Cardiac septum (tissue), 1 donor: ENCODE results near the gene STK40. TPM values are rescaled to one million over a fixed set of nuclear protein-coding genes. Genes with fewer than 3 reads are reported as not detected.

Source experiments
- DNase-seq: peaks from one replicate; pipeline ENCODE4 v3.0.0-alpha.2; 2020; ENCODE audit warnings: low spot score
- intact Hi-C: fragments of 100-400 bp; cut with DNase I; formaldehyde crosslinking; loops from one replicate; pipeline ENCODE4 v1.14.0; 2022
- total RNA-seq: library from RNA; stranded (reverse); fragmentation: NEBNext Ultra II Directional; extraction: Animal tissue kit (Norgen Biotek cat#: 25700); gene quantifications from one replicate; pipeline ENCODE4 v1.2.1, GENCODE V29; 2021
- donor health status: DM: no; HTN: no; CAD: no.

STK40 gene
- total RNA-seq, 1 donor from 2014 or later, result 75.5 TPM

DNA sequence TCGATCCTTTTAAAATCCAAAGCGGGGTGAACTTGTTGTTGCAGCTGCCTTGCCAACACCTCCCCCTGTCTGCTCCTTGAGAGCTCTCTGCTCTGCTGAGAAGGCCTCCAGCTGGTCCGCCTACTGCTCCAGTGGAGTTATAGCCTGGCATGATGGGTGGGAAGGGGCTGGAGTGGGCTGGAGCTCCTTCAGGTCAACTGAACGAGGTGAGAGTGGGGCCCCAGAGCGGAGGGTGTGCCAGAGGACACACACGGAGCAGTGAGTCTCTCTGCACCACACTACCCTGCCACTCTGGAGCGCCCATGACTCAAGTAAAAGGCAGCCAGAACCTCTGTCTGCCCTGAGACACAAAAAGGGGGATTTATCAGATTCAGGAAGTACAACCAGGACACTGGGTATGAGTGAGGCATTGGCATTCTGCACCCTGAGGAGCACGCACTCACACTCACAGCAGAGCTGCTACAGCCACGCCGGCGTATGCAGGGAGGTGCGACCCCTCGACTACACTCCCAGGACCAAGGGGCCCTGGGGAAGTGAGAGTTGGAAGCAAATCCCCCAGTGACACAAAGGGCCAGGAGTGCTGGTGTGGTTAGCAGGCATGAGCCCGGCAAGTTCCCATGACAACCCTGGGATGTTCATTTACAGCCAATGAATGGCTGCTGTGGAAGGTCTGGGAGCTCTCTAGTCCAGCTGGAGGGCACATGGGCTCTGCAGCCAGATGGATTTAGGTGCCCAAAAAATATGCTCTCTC, 34.3 kb downstream of the STK40 start:
- intact Hi-C loops, result no loop called here
- no peak for DNase-seq

DNA sequence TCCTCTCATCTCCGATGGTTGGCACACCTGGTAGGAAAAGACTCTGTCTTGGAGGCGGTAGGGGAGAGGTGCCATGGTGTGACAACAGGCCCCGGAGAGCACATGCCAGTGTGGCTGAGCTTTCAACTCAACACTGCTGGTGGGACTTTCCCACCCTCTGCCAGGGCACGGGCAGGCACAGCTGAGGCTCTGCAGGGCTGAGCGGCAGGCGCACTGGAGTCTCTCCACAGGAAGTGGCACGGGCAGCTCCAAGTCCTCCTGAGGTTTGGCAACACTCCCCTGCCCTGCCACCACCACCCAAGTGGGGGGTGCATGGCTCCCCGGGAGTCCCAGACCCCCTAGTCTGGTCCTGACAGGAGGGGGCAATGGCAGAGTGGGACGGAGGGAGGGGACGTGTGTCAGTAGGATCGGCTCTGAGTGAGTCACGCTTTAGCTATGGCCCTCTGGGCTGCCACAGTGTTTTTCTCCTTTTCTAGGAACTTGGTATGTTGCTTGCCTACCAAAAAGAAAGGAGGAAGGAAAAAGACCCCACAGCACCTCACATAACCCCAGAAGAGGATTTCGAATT, 35.0 kb downstream of the STK40 start:
- intact Hi-C loops, result no loop called here
- DNase-seq, result no peak

DNA sequence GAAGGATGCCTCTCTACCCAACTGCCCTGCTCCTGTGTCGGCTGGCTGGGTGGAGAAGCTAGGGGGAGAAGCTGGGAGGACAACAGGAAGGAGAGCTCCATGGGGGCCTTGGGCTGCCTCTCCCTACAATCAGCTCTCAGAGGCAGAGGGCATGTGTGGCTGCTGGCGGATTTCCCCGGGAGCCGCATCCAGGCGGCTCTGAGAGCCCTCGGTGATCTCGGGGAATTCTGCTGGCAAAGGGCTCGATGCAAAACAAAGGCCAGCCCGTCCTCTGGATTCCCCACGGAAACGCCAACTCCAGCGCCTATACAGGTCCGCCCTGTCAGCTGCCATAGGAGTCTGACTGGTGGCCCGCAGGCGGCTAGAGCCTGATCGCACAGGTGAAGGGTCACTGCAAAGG, 35.9 kb downstream of the STK40 start:
- intact Hi-C loops, result no loop called here
- no peak for DNase-seq

DNA sequence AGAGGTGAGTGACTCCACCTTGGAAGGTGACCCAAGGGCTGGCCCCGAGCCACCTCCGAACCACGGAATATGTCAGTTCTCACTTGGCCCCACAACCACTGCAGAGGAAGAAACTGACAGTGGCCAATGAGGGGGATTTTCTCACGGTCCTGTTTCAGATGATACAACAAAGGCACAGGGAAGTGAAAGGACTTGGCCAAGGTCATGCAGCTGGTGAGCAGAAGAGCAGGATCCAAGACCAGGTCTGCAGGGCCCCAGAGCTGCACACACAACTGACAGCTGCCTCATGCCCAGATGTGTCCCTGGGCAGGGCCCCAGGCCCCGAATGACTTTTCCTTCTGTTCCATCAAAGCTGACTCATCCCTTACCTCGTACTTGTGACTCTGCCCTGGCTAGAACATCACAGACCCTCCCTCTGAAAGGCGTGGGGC, 36.5 kb downstream of the STK40 start:
- intact Hi-C loops, result no loop called here

DNA sequence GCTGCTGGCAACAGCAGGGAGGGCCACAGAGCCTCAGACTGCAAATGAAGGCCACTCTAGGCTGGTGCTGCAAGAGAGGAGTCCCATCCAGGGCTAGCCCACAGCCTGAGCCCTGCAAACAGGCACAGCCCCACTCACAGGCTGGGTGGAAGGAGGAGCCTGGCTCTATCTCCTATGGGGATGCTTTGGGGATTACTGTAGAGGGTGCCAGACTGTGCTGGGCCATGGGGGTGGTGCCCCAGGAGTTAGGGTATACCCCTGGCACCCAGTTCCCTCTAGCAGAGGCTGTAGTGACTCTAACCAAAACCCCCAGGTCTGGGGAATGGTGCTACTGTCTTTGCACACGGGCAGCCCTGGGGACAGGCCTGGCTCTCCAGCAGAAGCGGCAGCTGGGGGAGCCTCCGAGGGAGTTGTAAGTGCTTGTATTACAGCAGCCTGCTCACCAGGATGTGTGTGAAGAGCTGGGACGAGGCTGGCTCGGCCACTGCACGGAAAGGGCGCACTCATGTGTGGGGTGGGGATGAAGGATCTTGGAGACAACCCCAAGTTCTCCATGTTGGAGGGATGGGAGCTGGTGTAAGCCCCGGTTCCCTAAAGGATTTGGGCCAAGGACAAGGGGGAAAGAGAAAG, 38.9 kb downstream of the STK40 start:
- intact Hi-C loops, result no loop called here
- no peak for DNase-seq

More for the DNA sequence above, 36.5 kb downstream of the STK40 start:
- DNase-seq, result no peak

DNA sequence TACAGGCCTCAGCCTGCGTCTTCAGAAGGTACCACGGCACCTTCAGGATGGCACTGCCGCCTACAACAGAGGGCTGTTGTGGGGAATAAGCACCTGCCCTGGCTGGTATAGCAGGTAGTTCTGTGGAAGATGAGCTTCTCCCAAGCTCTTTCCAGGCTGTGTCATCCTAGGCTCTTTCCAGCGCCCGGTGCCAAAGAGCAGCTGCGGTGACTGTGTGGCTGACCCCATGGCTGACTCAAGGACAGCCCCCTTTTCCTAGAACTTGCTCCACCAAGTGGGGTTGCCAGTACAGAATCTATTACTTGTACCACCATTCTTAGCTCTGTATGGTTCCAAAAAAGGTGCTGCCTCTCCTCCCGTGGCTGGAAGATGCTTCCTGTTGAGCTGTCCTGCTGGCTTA, 40.4 kb downstream of the STK40 start:
- no peak for DNase-seq
- intact Hi-C loops, result no loop called here

DNA sequence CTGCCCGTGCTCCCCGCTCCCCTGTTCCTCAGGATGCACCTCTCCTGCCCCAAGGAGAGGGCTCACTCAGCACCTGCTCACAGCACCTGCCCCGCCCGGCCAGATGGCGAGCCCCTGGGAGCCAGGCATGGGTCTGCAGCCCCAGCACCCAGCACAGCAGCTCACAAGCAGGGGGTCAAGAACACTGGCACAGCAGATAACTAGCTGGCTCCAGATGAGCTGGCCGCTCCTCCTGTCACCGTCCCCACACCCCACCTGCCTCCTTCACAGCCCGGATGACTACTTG, 41.4 kb downstream of the STK40 start:
- no peak for DNase-seq
- intact Hi-C loops, result no loop called here

DNA sequence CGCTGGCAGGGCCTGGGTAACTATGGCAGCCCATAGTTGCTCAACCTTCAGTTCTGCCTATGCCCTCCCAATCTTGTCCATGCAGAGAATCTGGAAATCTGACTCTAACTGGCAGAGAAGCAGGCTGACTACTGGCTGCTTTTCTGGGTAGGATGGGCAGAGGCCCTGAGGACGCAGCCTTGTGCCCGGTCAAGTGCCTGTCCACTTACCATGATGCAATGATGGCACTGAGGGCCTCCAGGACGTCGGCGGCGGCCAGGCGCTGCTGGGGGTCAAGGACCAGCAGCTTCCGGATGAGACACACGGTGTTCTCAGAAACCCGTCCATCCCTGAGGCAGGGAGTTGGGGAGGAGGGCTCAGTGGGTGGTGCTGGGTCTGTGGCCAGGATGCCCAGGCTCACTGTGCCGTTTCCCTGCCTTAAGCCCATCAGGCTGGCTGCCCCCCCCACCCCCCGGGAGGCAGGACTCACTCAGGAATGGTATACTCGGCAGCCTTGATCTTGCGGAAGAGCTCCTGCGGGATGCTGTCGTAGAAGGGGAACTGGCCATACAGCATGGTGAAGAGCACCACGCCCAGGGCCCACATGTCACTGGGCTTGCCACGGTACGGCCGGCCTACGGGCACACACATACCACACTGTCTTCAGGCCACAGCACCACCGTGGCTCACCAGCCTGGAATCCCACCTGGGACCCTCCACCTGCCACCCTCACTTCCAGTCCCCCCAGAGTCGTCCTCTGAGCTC, 41.9 kb downstream of the STK40 start:
- intact Hi-C loops, result loop anchor here (2.0 kb wide), 1 partner anchor 77 kb away; no protein-coding TSS in a partner anchor
- no peak for DNase-seq

DNA sequence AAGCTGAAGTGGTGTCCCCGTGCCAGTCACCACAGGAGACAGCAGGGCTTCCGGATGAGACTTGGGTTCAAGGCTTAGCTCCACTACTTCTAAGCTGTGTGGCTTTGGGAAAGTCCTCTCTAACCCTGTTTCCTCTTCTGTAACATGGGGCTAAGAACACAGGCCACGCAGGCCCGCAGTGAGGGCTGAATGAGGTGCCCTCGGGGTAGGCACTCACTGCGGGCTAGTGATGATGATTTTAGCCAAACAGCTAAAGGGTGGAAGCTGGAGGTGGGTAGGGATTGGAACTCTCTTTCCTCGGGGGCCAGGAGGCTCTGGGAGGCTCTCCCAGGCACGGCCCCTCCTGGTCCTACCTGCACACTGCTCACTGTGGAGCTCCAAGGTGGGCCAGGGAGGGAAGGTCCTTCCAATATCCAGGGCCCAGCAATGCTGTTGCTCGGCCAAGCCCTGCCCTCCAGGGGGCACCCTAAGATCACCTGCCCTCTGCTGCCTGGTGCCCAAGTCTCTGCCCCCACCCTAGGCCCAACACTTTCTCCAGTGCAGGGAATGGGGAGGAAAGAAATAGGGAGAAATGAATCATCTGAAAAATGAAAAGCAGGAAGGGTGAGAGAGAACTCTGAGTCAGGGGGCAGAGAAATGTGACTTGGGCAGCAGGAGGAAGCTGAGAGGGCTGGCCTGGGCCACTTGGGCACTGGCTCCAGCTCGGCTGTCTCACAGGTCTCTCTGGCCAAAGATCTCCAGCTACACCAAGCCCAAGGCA, 43.1 kb downstream of the STK40 start:
- intact Hi-C loops, result loop anchor here (2.0 kb wide), 1 partner anchor 78 kb away; no protein-coding TSS in a partner anchor
- no peak for DNase-seq

DNA sequence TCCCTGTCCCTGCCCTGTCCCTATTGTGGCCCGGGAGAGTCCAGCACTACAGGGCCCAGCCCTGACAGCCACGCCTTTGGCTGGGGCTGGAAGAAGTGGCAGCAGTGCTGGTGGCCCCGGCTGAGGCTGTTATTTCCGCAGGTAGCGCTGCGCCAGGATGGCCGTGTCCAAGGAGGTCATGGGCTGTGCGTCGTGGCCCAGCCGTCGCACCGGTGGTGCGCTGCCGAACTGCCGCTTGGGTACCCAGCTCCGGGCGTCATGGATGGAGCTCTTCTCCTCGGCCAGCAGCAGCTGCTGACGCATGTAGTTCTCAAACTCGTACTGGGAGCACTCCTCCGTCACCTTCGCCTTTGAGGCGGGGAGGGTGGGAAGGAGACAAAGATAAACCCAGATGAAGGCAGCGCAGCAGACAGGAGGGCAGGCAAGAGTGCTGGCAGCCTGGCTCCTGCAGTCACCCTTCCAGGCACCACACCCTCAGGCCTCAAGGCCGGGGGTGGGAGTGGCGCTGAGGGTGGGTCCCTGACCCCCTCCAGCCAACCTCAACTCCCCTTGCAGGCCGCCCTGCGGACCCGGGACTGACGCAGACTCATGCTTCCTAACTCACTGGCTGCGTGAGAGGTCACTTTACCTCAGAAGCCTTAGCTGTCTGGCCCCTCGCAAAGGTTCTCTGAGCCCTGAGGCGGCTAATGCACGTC, 44.0 kb downstream of the STK40 start:
- DNase-seq, result no peak
- intact Hi-C loops, result loop anchor here (2.0 kb wide), 1 partner anchor 79 kb away; no protein-coding TSS in a partner anchor

DNA sequence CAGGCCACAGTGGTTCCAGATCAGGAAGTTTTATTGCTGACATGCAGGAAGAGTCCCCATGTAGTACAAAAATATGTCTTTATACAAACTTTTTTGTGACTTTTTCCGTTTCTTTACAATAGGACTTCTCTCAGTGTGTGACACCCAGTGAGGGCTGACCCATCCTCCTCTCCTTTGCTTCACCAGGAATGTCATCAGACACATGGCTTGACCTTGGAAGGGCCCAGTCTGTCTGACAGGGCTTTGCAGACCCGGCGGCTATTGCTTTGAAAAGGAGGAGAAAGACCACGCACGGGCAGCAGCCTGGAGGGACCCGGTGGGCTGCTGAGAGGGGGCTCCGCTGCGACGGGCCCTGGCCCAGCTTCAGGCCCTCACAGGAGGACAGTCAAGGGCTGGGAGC, 46.1 kb downstream of the STK40 start:
- intact Hi-C loops, result no loop called here
- no peak for DNase-seq

DNA sequence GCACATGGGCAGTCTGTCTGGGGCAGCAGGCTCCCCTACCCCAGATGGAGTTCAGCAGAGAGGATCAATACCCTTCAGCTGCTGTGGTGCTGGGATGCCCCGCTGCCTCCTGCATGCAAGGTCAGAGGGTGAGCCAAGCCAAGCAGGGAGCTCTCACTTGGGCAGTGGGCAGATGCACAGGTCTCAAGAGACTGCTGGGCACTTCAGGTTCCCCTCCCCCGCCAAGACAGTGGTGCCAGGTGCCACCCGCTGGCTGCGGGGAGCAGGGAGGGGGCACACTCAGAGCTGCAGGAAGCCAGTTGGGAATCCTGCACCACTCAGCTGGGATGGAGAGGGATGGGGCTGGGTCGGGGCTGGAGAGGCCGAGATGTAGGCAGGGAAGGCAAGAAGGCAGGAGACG, 46.5 kb downstream of the STK40 start:
- no peak for DNase-seq

DNA sequence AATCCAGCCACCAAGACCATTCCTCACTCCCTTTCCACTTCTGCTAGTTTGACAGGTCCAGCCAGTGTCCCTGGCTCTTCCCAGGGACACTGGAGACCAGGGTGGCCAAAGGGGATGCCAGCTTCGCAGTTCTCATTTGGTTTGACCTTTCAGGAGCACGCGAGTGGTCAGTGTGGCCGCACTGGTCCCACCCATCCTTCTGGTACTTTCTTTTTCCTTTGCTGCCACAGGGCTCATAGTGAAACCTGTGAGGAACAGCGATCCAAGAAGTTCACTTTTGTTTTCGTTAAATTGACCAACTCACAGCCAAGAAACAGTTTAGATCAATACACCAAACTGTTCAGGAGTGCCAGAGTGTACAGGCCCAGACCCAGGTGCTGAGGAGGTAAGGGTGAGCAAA, 47.9 kb downstream of the STK40 start:
- no peak for DNase-seq
- intact Hi-C loops, result no loop called here

More for the DNA sequence above, 46.5 kb downstream of the STK40 start:
- intact Hi-C loops, result no loop called here

DNA sequence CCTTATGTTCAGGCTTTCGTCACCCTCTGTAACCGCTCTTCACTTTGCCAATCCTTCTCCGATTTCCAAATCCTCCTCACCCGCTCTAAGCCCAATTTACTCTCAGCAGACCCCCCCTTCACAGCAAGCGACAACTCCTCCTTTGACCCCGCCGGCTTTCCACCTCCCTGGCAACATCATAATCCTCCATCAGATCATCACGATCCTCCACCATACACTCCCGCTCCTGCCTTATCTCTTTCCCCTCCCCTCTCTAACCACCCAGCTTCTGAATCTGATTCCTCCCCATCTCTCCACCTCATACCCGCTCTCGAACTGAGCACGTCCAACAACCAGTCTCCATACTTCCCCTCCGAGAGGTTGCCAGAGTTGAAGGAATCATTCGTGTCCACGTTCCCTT, 54.8 kb downstream of the STK40 start:
- intact Hi-C loops, result no loop called here
- DNase-seq, result no peak

DNA sequence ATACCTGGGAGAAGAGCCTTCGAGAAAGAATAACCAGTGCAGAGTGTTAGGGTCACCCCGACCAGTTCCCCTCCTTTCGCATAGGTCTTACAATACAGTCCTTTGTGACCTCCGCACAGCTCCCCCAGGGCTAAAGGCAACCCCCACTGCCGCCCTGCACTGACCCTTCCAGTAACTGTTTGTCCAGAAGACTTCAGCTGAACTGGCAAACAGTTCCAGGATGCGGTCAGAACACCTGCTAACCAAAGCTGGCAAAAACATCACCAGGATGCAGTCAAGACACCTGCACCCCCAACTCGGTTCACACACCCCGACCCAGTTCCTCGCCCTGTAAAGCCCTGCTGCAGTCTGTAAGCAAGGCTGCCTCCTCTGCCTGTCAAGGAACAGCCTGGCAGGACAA, 55.9 kb downstream of the STK40 start:
- no peak for DNase-seq
- intact Hi-C loops, result no loop called here

DNA sequence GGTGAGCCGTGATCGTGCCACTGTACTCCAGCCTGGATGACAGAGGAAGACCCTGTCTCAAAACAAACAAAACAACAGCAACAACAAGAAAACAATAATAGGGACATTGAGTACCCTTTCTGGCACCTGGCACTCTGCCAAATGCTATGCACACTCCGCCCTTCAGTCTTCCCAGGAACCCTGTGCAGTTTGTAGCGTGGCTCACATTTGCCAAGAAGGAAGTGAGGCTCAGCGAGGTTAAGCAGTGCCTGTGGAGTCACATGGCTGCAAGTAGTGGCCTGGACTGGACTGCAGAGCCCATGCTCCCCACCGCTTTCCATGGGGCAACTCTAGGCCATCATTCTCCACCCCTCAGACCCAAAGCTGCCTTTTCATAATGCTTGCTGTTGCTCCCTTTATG, 57.0 kb downstream of the STK40 start:
- intact Hi-C loops, result no loop called here
- DNase-seq, result no peak

DNA sequence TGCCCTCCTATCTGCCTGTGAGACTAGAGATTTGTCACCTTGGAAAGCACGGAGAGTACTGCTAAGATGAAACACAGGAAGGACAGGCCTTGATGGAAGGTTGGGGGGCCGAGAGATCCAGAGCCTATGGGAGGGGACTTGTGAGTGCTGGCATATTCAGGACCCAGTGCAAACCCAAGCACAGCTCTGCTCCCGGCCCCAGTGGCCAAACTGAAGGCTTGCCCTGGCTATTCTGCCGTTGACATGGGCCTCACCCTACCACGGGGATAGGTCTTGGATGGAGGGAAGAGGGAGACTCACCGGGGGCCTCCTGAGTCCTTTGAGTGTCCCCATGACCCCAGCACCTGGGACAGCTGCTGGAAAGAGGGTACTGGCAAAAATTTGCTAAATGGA, 57.6 kb downstream of the STK40 start:
- DNase-seq, result no peak

DNA sequence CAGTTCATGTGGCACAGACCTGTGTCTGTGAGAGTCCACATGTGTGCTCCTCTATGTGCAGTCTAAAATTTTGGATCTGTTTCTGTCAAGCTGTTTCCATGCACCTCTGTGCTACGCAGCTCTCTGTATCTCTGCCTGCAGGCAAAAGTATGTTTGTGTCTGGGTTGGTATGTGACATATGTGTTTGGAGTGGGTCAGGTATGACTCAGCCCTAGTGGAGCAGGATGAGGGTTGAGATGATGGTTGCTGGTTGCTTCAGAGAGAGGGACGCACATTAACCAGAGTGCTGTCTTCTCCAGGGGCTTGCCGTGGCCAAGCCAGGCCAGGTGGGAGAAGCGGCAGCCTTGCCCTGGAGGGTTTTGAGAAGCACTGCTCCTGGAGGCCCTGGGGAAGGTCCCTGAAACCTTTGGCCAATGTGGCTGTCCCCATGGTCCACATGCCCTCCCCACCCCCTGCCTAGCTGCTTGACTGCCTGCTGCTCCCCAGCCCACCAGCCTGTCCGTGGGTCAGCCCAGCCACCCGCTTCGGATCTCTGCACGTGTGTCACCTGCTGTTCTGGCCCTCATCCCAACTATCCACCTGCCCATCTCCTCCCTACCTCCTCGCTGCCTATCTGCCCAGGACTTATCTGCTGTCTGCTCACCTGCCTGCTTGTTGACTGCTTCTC, 58.2 kb downstream of the STK40 start:
- intact Hi-C loops, result no loop called here
- no peak for DNase-seq

More for the DNA sequence above, 57.6 kb downstream of the STK40 start:
- intact Hi-C loops, result no loop called here

DNA sequence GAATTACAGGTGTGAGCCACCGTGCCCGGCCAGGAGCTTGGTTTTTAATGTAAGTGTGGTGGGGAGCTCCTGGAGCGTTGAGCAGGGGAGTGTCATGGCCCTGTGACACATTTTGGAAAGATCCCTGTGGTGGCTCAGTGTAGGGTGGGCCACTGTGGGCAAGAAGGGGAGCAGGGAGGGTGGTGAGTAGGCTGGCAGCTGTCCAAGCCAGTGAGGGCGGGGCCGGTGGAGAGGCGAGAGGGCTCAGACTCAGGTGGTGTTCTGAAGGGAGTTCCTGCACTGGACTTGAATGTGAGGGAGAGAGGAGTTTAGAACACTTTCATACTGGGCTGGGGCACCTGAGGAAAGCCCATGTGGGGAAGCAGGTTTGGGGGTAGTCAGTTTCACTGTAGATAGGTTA, 59.2 kb downstream of the STK40 start:
- no peak for DNase-seq
- intact Hi-C loops, result no loop called here
